SU-DHL-6 (cell line): ENCODE data around the gene TNS3.

Experiments used
- CTCF ChIP-seq: fragments of 200-600 bp; sonication (generic); IDR thresholded peaks from one replicate; pipeline ENCODE4 v1.5.1; 2017; ENCODE audit warnings: antibody characterized with exemption, mild to moderate bottlenecking, low read length, moderate library complexity; ENCODE audit not compliant: insufficient read depth, poor library complexity, severe bottlenecking
- EZH2phosphoT487 ChIP-seq: fragments of 200-600 bp; sonication (generic), shearing (Covaris generic); conservative IDR thresholded peaks from 2 replicates; pipeline ENCODE4 v1.6.1; 2018; ENCODE audit warnings: mild to moderate bottlenecking, antibody characterized with exemption, low read length, moderate library complexity, mixed read lengths

- TF ChIP-seq CTCF (no peak), EZH2phosphoT487 (no peak)
Measured at GRCh38 chr7:47347816-47348385, 234.0 kb downstream of the TNS3 start.
